Measurements from ENCODE around the gene CAMKK2. TPM values are rescaled to one million over a fixed set of nuclear protein-coding genes. Genes with fewer than 3 reads are reported as not detected.
"Not testable (repeated sequence)": the region's sequence is repeated elsewhere in the genome, so short reads cannot be mapped to it uniquely, and the experiment has no call there.

CAMKK2 gene
- polyA plus RNA-seq, 12 donors: 18.1 to 34.1 (median 22.6) TPM; not detected in 1

- DNase-seq: no peak
Measured at GRCh38 chr12:121300083-121300819, 3.7 kb upstream of the CAMKK2 start.

- no peak for DNase-seq
Measured at GRCh38 chr12:121299662-121300061, 3.2 kb upstream of the CAMKK2 start.

- DNase-seq: not testable (repeated sequence)
Measured at GRCh38 chr12:121298411-121298810, 1.9 kb upstream of the CAMKK2 start.

GRCh38 chr12:121297435-121297991 is 1.0 kb upstream of the CAMKK2 start:
- DNase-seq: no peak

GRCh38 chr12:121295746-121296617 is 527 bp downstream of the CAMKK2 start:
- no peak for DNase-seq

- DNase-seq: no peak
Measured at GRCh38 chr12:121295116-121295745, 1.3 kb downstream of the CAMKK2 start.

- DNase-seq: no peak
Measured at GRCh38 chr12:121294151-121294889, 2.2 kb downstream of the CAMKK2 start.

- DNase-seq: no peak
Measured at GRCh38 chr12:121293603-121294002, 2.9 kb downstream of the CAMKK2 start.

GRCh38 chr12:121290410-121290809 is 6.1 kb downstream of the CAMKK2 start:
- no peak for DNase-seq

- DNase-seq: no peak
Measured at GRCh38 chr12:121289962-121290361, 6.5 kb downstream of the CAMKK2 start.

- DNase-seq: peak; percentile 61
Measured at GRCh38 chr12:121288986-121289385, 7.5 kb downstream of the CAMKK2 start.

GRCh38 chr12:121288158-121288845 is 8.2 kb downstream of the CAMKK2 start:
- no peak for DNase-seq

GRCh38 chr12:121287267-121287954 is 9.1 kb downstream of the CAMKK2 start:
- DNase-seq: no peak

GRCh38 chr12:121285856-121286255 is 10.7 kb downstream of the CAMKK2 start:
- no peak for DNase-seq

- DNase-seq: no peak
Measured at GRCh38 chr12:121284551-121285390, 11.7 kb downstream of the CAMKK2 start.

GRCh38 chr12:121283841-121284240 is 12.7 kb downstream of the CAMKK2 start:
- no peak for DNase-seq

- no peak for DNase-seq
Measured at GRCh38 chr12:121283388-121283787, 13.1 kb downstream of the CAMKK2 start.

- not testable (repeated sequence) for DNase-seq
Measured at GRCh38 chr12:121282910-121283309, 13.6 kb downstream of the CAMKK2 start.

GRCh38 chr12:121282072-121282742 is 14.3 kb downstream of the CAMKK2 start:
- no peak for DNase-seq
